IMR-90 (cell line): ENCODE measurements around the gene PKD1L1. TPM values are rescaled to one million over a fixed set of nuclear protein-coding genes. Genes with fewer than 3 reads are reported as not detected.

ENCODE experiments used
- ATAC-seq: fragments of 200-7000 bp; cut with Tn5 transposase; 2 replicates; pipeline ENCODE4 v1.9.1; 2020; ENCODE audit warnings: low read depth, mild to moderate bottlenecking, moderate library complexity
- BruUV-seq: library from RNA; stranded (reverse); fragments of 400-500 nt; replicated peaks from 2 replicates; lab custom pipeline; 2021; lab: Mats Ljungman, UMichigan
- CTCF ChIA-PET: fragments of 300-600 bp; formaldehyde crosslinking; extraction: SDS; loops from one replicate; lab custom pipeline; 2021; ENCODE audit warnings: antibody characterized with exemption; lab: Yijun Ruan, JAX
- POLR2A ChIA-PET: fragments of 300-600 bp; sonication (Branson Sonifier 250); formaldehyde crosslinking; loops from one replicate; lab custom pipeline; 2022; ENCODE audit warnings: antibody characterized with exemption; ENCODE audit not compliant: unreplicated experiment; lab: Charles Lee
- DNase-seq: peaks from one replicate; pipeline ENCODE4 v3.0.0; 2013
- H2AFZ ChIP-seq: replicated peaks from 2 replicates; pipeline ENCODE3; 2013; ENCODE audit warnings: low read length, mild to moderate bottlenecking; ENCODE audit not compliant: poor library complexity
- H2AK5ac ChIP-seq: 2 replicates; pipeline ENCODE4 v1.6.1; 2013; ENCODE audit warnings: low read depth, low read length, inconsistent platforms
- H2AK9ac ChIP-seq: replicated peaks from 2 replicates; pipeline ENCODE3; 2013; ENCODE audit warnings: mild to moderate bottlenecking, low read depth, low read length, moderate library complexity; ENCODE audit not compliant: poor library complexity
- H2BK120ac ChIP-seq: 2 replicates; pipeline ENCODE4 v1.6.1; 2013; ENCODE audit warnings: low read depth, low read length, inconsistent platforms
- H2BK15ac ChIP-seq: 3 replicates; pipeline ENCODE4 v1.6.1; 2013; ENCODE audit warnings: low read depth, low read length, inconsistent platforms
- H2BK20ac ChIP-seq: 2 replicates; pipeline ENCODE4 v1.6.1; 2013; ENCODE audit warnings: low read depth, mild to moderate bottlenecking, inconsistent platforms, low read length, moderate library complexity
- H2BK5ac ChIP-seq: 2 replicates; pipeline ENCODE4 v1.6.1; 2013; ENCODE audit warnings: mild to moderate bottlenecking, low read depth, low read length, inconsistent platforms; ENCODE audit not compliant: poor library complexity, severe bottlenecking
- H3K14ac ChIP-seq: replicated peaks from 2 replicates; pipeline ENCODE4 v1.6.1; 2013; ENCODE audit warnings: low read depth, low read length, inconsistent platforms
- H3K18ac ChIP-seq: 2 replicates; pipeline ENCODE4 v1.6.1; 2013; ENCODE audit warnings: low read depth, low read length, control low read depth
- H3K23ac ChIP-seq: 2 replicates; pipeline ENCODE4 v1.6.1; 2013; ENCODE audit warnings: low read depth, low read length, inconsistent platforms
- H3K27ac ChIP-seq: 2 replicates; pipeline ENCODE4 v1.5.1; 2013; ENCODE audit warnings: mild to moderate bottlenecking, control low read depth, low read length; ENCODE audit not compliant: insufficient read depth
- H3K27me3 ChIP-seq: 2 replicates; pipeline ENCODE4 v1.6.1; 2013; ENCODE audit warnings: low read length; ENCODE audit not compliant: control insufficient read depth, insufficient read depth
- H3K36me3 ChIP-seq: 2 replicates; pipeline ENCODE4 v1.6.1; 2013; ENCODE audit warnings: low read length, mixed read lengths; ENCODE audit not compliant: control insufficient read depth, insufficient read depth
- H3K4ac ChIP-seq: 2 replicates; pipeline ENCODE4 v1.6.1; 2013; ENCODE audit warnings: low read depth, low read length, inconsistent platforms
- H3K4me1 ChIP-seq: 2 replicates; pipeline ENCODE4 v1.6.1; 2013; ENCODE audit warnings: low read length, mixed read lengths; ENCODE audit not compliant: control insufficient read depth, insufficient read depth
- H3K4me2 ChIP-seq: 2 replicates; pipeline ENCODE4 v1.6.1; 2013; ENCODE audit warnings: low read depth, mild to moderate bottlenecking, control low read depth, low read length, moderate library complexity
- H3K4me3 ChIP-seq: 2 replicates; pipeline ENCODE4 v1.5.1; 2013; ENCODE audit warnings: low read depth, mild to moderate bottlenecking, control low read depth, low read length, moderate library complexity; ENCODE audit not compliant: insufficient read depth
- H3K56ac ChIP-seq: 2 replicates; pipeline ENCODE4 v1.6.1; 2013; ENCODE audit warnings: low read length, inconsistent platforms; ENCODE audit not compliant: insufficient read depth; ENCODE audit errors: extremely low read depth
- H3K79me1 ChIP-seq, 2 experiments: 2 replicates each; pipeline ENCODE4 v1.6.1; 2013; ENCODE audit warnings: low read length in 2 of 2, inconsistent platforms in 1 of 2, low read depth in 1 of 2
- H3K9ac ChIP-seq: 2 replicates; pipeline ENCODE4 v1.6.1; 2013; ENCODE audit warnings: low read depth, low read length, control low read depth
- H3K9me1 ChIP-seq: 2 replicates; pipeline ENCODE4 v1.6.1; 2013; ENCODE audit warnings: low read length, inconsistent platforms; ENCODE audit not compliant: insufficient read depth
- H3K9me3 ChIP-seq: 2 replicates; pipeline ENCODE4 v1.6.1; 2013; ENCODE audit warnings: low read length; ENCODE audit not compliant: control insufficient read depth, insufficient read depth
- H4K20me1 ChIP-seq: 2 replicates; pipeline ENCODE4 v1.6.1; 2013; ENCODE audit warnings: low read length, inconsistent platforms; ENCODE audit not compliant: insufficient read depth
- H4K5ac ChIP-seq: 2 replicates; pipeline ENCODE4 v1.6.1; 2013; ENCODE audit warnings: mild to moderate bottlenecking, low read depth, low read length, control low read depth
- H4K8ac ChIP-seq, 2 experiments: 2 replicates each; pipeline ENCODE4 v1.6.1; 2013; ENCODE audit warnings: low read depth in 2 of 2, low read length in 2 of 2, control low read depth in 1 of 2, inconsistent platforms in 1 of 2
- H4K91ac ChIP-seq: 2 replicates; pipeline ENCODE4 v1.6.1; 2013; ENCODE audit warnings: low read depth, low read length, inconsistent platforms; ENCODE audit not compliant: insufficient read depth
- BHLHE40 ChIP-seq: fragments of 150-350 bp; IDR thresholded peaks from 2 replicates; pipeline ENCODE4 v1.6.1; 2016; ENCODE audit warnings: mild to moderate bottlenecking, low read depth, low read length
- WGBS, 2 experiments: methylation state at CpG; one replicate each; pipeline versions ENCODE4 v1.1.5 to v1.1.7; 2013; ENCODE audit warnings: missing lambda C conversion rate in 2 of 2; ENCODE audit not compliant: insufficient read length in 1 of 2; ENCODE audit errors: extremely low coverage in 2 of 2; 5-methylcytosine and 5-hydroxymethylcytosine counted together
- dilution Hi-C: fragments of 300-500 bp; cut with HindIII; formaldehyde crosslinking; loops from one replicate; pipeline ENCODE4 v1.14.3; 2018; ENCODE audit warnings: low sequenced_read_pairs; ENCODE audit not compliant: unreplicated experiment
- in situ Hi-C: fragments of 300-500 bp; cut with MboI; formaldehyde crosslinking; loops from 3 replicates; pipeline ENCODE4 v1.14.3; 2019; ENCODE audit warnings: low sequenced_read_pairs, inconsistent platforms, mixed read lengths
- intact Hi-C: fragments of 100-400 bp; cut with micrococcal nuclease; formaldehyde crosslinking; loops from 2 replicates; pipeline ENCODE4 v1.10.0; 2022
- polyA plus RNA-seq, 3 experiments: library from polyadenylated mRNA; depleted of rRNA; stranded (reverse); fragments of >200 nt; gene quantifications; 2 replicates each; pipeline ENCODE4 v1.2.3, GENCODE V29; 2012; ENCODE audit warnings: low replicate concordance in 1 of 3
- total RNA-seq: library from RNA; depleted of rRNA; stranded (reverse); fragments of >200 nt; gene quantifications from 2 replicates; pipeline ENCODE4 v1.2.3, GENCODE V29; 2012

The PKD1L1 gene
- total and polyA plus RNA-seq, 2 of the 4 experiments (the other 2 are of a cell fraction): under 0.01 to 0.15 TPM

DNA sequence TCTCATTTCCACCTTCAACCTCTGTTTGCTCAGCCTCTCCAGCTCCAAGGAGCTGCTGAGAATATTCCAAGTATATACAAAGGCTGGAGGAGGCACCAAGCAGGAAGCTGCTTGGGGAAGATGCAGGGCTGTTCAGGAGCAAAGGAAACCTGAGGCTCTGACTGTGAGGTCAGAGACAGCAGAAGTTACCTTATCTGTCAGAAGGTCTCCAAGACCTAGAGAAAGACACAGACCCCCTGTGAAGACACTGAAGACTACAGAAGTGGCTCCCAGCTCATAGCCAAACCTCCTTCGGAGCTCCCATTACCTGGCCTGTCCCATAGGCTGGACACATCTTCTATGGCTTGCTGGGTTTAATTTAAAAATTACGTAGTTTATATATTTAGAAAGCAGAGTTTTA is 53.2 kb downstream of the PKD1L1 start:
- no peaks in the 10 kb centered on the region for H3K9me3 ChIP-seq
- peak; percentile 29; the same call in 1 of the 2 replicates for ATAC-seq
- H3K36me3 ChIP-seq: no peaks in the 10 kb centered on the region
- no peak overlapping the region for H3K14ac ChIP-seq
- no peak overlapping the region for H2BK15ac ChIP-seq
- no peak overlapping the region for H2AK5ac ChIP-seq
- H3K79me1 ChIP-seq: no peaks in the 10 kb centered on the region
- no peak overlapping the region for H4K91ac ChIP-seq
- H4K5ac ChIP-seq: no peak overlapping the region
- H3K27ac ChIP-seq: no peak overlapping the region
- no peaks in the 10 kb centered on the region for H3K9me1 ChIP-seq
- H3K4me2 ChIP-seq: no peak overlapping the region
- no peak overlapping the region for H3K18ac ChIP-seq
- no peaks in the 10 kb centered on the region for H3K4me1 ChIP-seq
- H4K8ac ChIP-seq: peak overlapping the region in 1 of 2 experiments; percentile 25; a peak in 1 of 4 replicates
- WGBS, 2 experiments: 100% methylated on average over 1 of the region's 2 CpGs; no CpG with 5 or more reads in 1 of the 2 experiments
- H2AFZ ChIP-seq: no peak overlapping the region
- H3K56ac ChIP-seq: 0 out of 2 replicates have a peak overlapping the region, but pooled peaks have one; percentile 5
- H2AK9ac ChIP-seq: no peak overlapping the region
- no peaks in the 10 kb centered on the region for H4K20me1 ChIP-seq
- no peak overlapping the region for H2BK120ac ChIP-seq
- no peak for DNase-seq
- in situ Hi-C loops: no loop called here
- no peak overlapping the region for H3K23ac ChIP-seq
- H2BK20ac ChIP-seq: no peak overlapping the region
- no peak overlapping the region for H3K4me3 ChIP-seq
- no peak for TF ChIP-seq BHLHE40
- BruUV-seq: no TSS peak
- dilution Hi-C loops: no loop called here
- H2BK5ac ChIP-seq: no peak overlapping the region
- POLR2A ChIA-PET: no interaction called here
- H3K4ac ChIP-seq: no peak overlapping the region
- H3K9ac ChIP-seq: no peak overlapping the region
- H3K27me3 ChIP-seq: peaks cover 49% of the 10 kb centered on the region
- intact Hi-C loops: no loop called here
- CTCF ChIA-PET: no interaction called here
